GM23338 (cell line): ENCODE results near the gene SLC18B1. TPM values are rescaled to one million over a fixed set of nuclear protein-coding genes. Genes with fewer than 3 reads are reported as not detected.

Experiments
- ATAC-seq: fragments of 200-7000 bp; cut with Tn5 transposase; 3 replicates; pipeline ENCODE4 v1.9.1; 2020
- DNase-seq: peaks from one replicate; pipeline ENCODE4 v3.0.0-alpha.2; 2015; ENCODE audit warnings: low spot score
- H2AFZ ChIP-seq: fragments of 200-600 bp; sonication (generic); 2 replicates; pipeline ENCODE4 v1.8.0; 2016; ENCODE audit warnings: antibody characterized with exemption, mild to moderate bottlenecking, moderate library complexity
- H3F3A ChIP-seq: fragments of 200-600 bp; sonication (generic); replicated peaks from 2 replicates; pipeline ENCODE4 v1.8.0; 2017; ENCODE audit warnings: antibody characterized with exemption, mixed run types, low read depth
- H3K27ac ChIP-seq: fragments of 200-600 bp; sonication (generic); 2 replicates; pipeline ENCODE4 v1.6.1; 2016; ENCODE audit warnings: low read depth
- H3K27me3 ChIP-seq: fragments of 200-600 bp; sonication (generic); 2 replicates; pipeline ENCODE4 v1.8.0; 2016; ENCODE audit warnings: mild to moderate bottlenecking, mixed run types, moderate library complexity; ENCODE audit not compliant: insufficient read depth
- H3K36me3 ChIP-seq: fragments of 200-600 bp; sonication (generic); 2 replicates; pipeline ENCODE4 v1.8.0; 2016; ENCODE audit warnings: mild to moderate bottlenecking; ENCODE audit not compliant: insufficient read depth
- H3K4me1 ChIP-seq: fragments of 200-600 bp; sonication (generic); 2 replicates; pipeline ENCODE4 v1.8.0; 2016; ENCODE audit warnings: mild to moderate bottlenecking, moderate library complexity; ENCODE audit not compliant: insufficient read depth
- H3K4me2 ChIP-seq: fragments of 200-600 bp; sonication (generic); 2 replicates; pipeline ENCODE4 v1.7.1; 2017; ENCODE audit warnings: mixed run types
- H3K4me3 ChIP-seq: fragments of 200-600 bp; sonication (generic); 2 replicates; pipeline ENCODE4 v1.6.1; 2016; ENCODE audit warnings: mixed run types
- H3K79me2 ChIP-seq: fragments of 200-600 bp; sonication (generic); replicated peaks from 2 replicates; pipeline ENCODE4 v1.8.0; 2017; ENCODE audit warnings: mild to moderate bottlenecking; ENCODE audit not compliant: insufficient read depth
- H3K9me2 ChIP-seq: fragments of 200-600 bp; sonication (generic); 2 replicates; pipeline ENCODE4 v1.8.0; 2017; ENCODE audit not compliant: insufficient read depth
- H4K20me1 ChIP-seq: fragments of 200-600 bp; sonication (generic); replicated peaks from 2 replicates; pipeline ENCODE4 v1.8.0; 2017; ENCODE audit warnings: mild to moderate bottlenecking; ENCODE audit not compliant: insufficient read depth
- H3K27ac Mint-ChIP-seq: 2 replicates; pipeline ENCODE4 v1.8.0; 2020; ENCODE audit warnings: inconsistent platforms, mild to moderate bottlenecking, moderate library complexity, mixed read lengths
- H3K27me3 Mint-ChIP-seq: 3 replicates; pipeline ENCODE4 v1.8.0; 2022; ENCODE audit warnings: low read depth, mild to moderate bottlenecking, moderate library complexity, mixed read lengths, inconsistent platforms; ENCODE audit not compliant: insufficient read depth, poor library complexity
- H3K36me3 Mint-ChIP-seq: 3 replicates; pipeline ENCODE4 v1.8.0; 2021; ENCODE audit warnings: low read depth, mild to moderate bottlenecking, inconsistent platforms, moderate library complexity, mixed read lengths
- H3K4me1 Mint-ChIP-seq: 3 replicates; pipeline ENCODE4 v1.8.0; 2020; ENCODE audit warnings: mild to moderate bottlenecking, inconsistent platforms, mixed read lengths
- H3K4me3 Mint-ChIP-seq: 3 replicates; pipeline ENCODE4 v1.8.0; 2021; ENCODE audit warnings: moderate library complexity, mild to moderate bottlenecking, inconsistent platforms, mixed read lengths
- H3K9me3 Mint-ChIP-seq: 3 replicates; pipeline ENCODE4 v1.8.0; 2020; ENCODE audit warnings: moderate library complexity, mild to moderate bottlenecking, inconsistent platforms, mixed read lengths
- NANOG ChIP-seq: IDR thresholded peaks from 2 replicates; pipeline ENCODE4 v1.6.1; 2016; ENCODE audit warnings: antibody characterized with exemption, borderline replicate concordance
- POLR2AphosphoS5 ChIP-seq: IDR thresholded peaks from 2 replicates; pipeline ENCODE4 v1.6.1; 2016; ENCODE audit warnings: antibody characterized with exemption, low read depth
- REST ChIP-seq: IDR thresholded peaks from one replicate; pipeline ENCODE4 v1.6.1; 2018; ENCODE audit warnings: antibody characterized with exemption; ENCODE audit not compliant: unreplicated experiment
- STAT1 ChIP-seq: IDR thresholded peaks from one replicate; pipeline ENCODE4 v1.6.1; 2016; ENCODE audit warnings: antibody characterized with exemption; ENCODE audit not compliant: unreplicated experiment
- ZNF331 ChIP-seq: fragments of 250-450 bp; sonication (Bioruptor Pico); IDR thresholded peaks from 2 replicates; pipeline ENCODE4 v1.5.0; 2020; ENCODE audit warnings: low read depth, mild to moderate bottlenecking, moderate library complexity
- polyA plus RNA-seq: library from polyadenylated mRNA; unstranded; fragments of >200 nt; fragmentation: Nextera tagmentation; extraction: Ambion mirVana; gene quantifications from 2 replicates; pipeline ENCODE4 v1.2.1, GENCODE V29; 2016
- total RNA-seq: library from RNA; depleted of rRNA; stranded (reverse); fragments of >200 nt; shearing (Covaris generic); gene quantifications from 2 replicates; pipeline ENCODE4 v1.2.3, GENCODE V29; 2014

SLC18B1 gene
- total and polyA plus RNA-seq, 2 experiments from 2014 or later, result 26.4 to 37.4 TPM

GRCh38 chr6:132818404-132819359 lies 20.2 kb upstream of the SLC18B1 start:
- peak; percentile 17 for DNase-seq
- Histone ChIP-seq H3K4me3 (no peak overlapping the region), H2AFZ (no peak overlapping the region), H3K36me3 (peaks cover 39% of the 10 kb centered on the region), H3K27ac (peak overlapping the region; percentile 89), H3K4me1 (peaks cover 26% of the 10 kb centered on the region), H3K9me2 (no peaks in the 10 kb centered on the region), H4K20me1 (peaks cover 33% of the 10 kb centered on the region), H3F3A (peaks cover 58% of the 10 kb centered on the region), H3K27me3 (no peaks in the 10 kb centered on the region), H3K4me2 (no peak overlapping the region), H3K79me2 (peaks cover 33% of the 10 kb centered on the region)
- Mint-ChIP-seq H3K27ac (peak overlapping the region; percentile 79), H3K4me3 (peak overlapping the region; percentile 26; the same call in 1 of the 3 replicates), H3K4me1 (peaks cover 38% of the 10 kb centered on the region), H3K9me3 (peaks cover 7% of the 10 kb centered on the region; the same call in 1 of the 3 replicates), H3K36me3 (peaks cover 64% of the 10 kb centered on the region), H3K27me3 (peaks cover 67% of the 10 kb centered on the region)
- no peak; the same call in 2 of the 3 replicates for ATAC-seq
- peak; percentile 63 for TF ChIP-seq POLR2AphosphoS5
- TF ChIP-seq ZNF331, result no peak

- H3K27ac Mint-ChIP-seq, result peak overlapping the region; percentile 81
Measured at GRCh38 chr6:132817554-132818403, 19.3 kb upstream of the SLC18B1 start.

DNA sequence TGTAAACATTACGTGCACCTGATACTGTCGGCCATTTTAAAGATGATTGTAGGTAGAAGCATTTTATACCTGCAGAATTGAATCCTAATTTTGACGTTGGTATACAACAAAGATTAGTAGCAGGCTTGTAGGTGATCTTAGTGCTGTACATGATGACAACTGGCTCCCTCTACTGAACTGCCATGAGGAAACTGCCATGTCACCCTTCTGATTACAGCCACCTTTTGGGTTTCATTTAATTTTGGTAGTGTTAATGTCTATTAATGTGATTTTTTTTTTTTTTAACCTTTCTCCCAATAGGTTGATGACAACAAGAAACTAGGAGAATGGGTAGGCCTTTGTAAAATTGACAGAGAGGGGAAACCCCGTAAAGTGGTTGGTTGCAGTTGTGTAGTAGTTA lies 18.2 kb upstream of the SLC18B1 start:
- peak overlapping the region; percentile 99 for H3K4me3 Mint-ChIP-seq
- peaks cover 39% of the 10 kb centered on the region for H3K36me3 ChIP-seq
- H3K9me2 ChIP-seq, result no peaks in the 10 kb centered on the region
- H3K27ac ChIP-seq, result peak overlapping the region; percentile 89
- peaks cover 64% of the 10 kb centered on the region for H3K36me3 Mint-ChIP-seq
- peaks cover 33% of the 10 kb centered on the region for H3K79me2 ChIP-seq
- H3F3A ChIP-seq, result peaks cover 58% of the 10 kb centered on the region
- H2AFZ ChIP-seq, result no peak overlapping the region
- H3K9me3 Mint-ChIP-seq, result peaks cover 7% of the 10 kb centered on the region; the same call in 1 of the 3 replicates
- peaks cover 44% of the 10 kb centered on the region for H3K4me1 Mint-ChIP-seq
- H3K4me3 ChIP-seq, result peak overlapping the region; percentile 88
- ATAC-seq (no peak), DNase-seq (no peak)
- peaks cover 73% of the 10 kb centered on the region for H3K27me3 Mint-ChIP-seq
- H3K27me3 ChIP-seq, result no peaks in the 10 kb centered on the region
- peaks cover 38% of the 10 kb centered on the region for H3K4me1 ChIP-seq
- H3K27ac Mint-ChIP-seq, result peak overlapping the region; percentile 98
- H3K4me2 ChIP-seq, result peak overlapping the region; percentile 98
- H4K20me1 ChIP-seq, result peaks cover 33% of the 10 kb centered on the region
- no peak for TF ChIP-seq ZNF331
- no peak for TF ChIP-seq STAT1
- TF ChIP-seq NANOG, result no peak
- no peak for TF ChIP-seq REST

More at GRCh38 chr6:132817554-132818403, 19.3 kb upstream of the SLC18B1 start:
- Histone ChIP-seq H3K4me2 (peak overlapping the region; percentile 98; the same call in 1 of the 2 replicates), H3K36me3 (peaks cover 39% of the 10 kb centered on the region), H3K9me2 (no peaks in the 10 kb centered on the region), H3K27ac (peak overlapping the region; percentile 89), H3K79me2 (peaks cover 33% of the 10 kb centered on the region), H3K4me1 (peaks cover 27% of the 10 kb centered on the region), H3F3A (peaks cover 58% of the 10 kb centered on the region), H3K4me3 (peak overlapping the region; percentile 88; the same call in 1 of the 2 replicates), H3K27me3 (no peaks in the 10 kb centered on the region), H4K20me1 (peaks cover 33% of the 10 kb centered on the region), H2AFZ (no peak overlapping the region)
- Mint-ChIP-seq H3K9me3 (peaks cover 7% of the 10 kb centered on the region; the same call in 1 of the 3 replicates), H3K4me3 (peak overlapping the region; percentile 14; the same call in 2 of the 3 replicates), H3K27me3 (peaks cover 73% of the 10 kb centered on the region), H3K36me3 (peaks cover 64% of the 10 kb centered on the region), H3K4me1 (peaks cover 39% of the 10 kb centered on the region)
- TF ChIP-seq STAT1 (no peak), POLR2AphosphoS5 (peak; percentile 39)
- no peak for DNase-seq
- ATAC-seq, result no peak
